Stimulated activated effector memory CD8-positive, alpha-beta T cell treated with anti-CD3 and anti-CD28 coated beads, Interleukin-12 subunit alpha, Interleukin-12 subunit beta, amount 100 ng/mL, for 72 hours (primary cell): ENCODE results near the gene CDY2B.
"Not testable (repeated sequence)": the region's sequence is repeated elsewhere in the genome, so short reads cannot be mapped to it uniquely, and the experiment has no call there.

Source experiments
- ATAC-seq: fragments of 150-1000 bp; cut with Tn5 transposase; 2 replicates; pipeline ENCODE4 v1.10.0; 2021
- DNase-seq, 2 donors: peaks; one replicate each; pipeline ENCODE4 v3.0.0; 2021 to 2022; ENCODE audit warnings: low spot score in 2 of 2
- H3K27ac Mint-ChIP-seq: one replicate; pipeline ENCODE4 v1.8.0; 2022; ENCODE audit warnings: mild to moderate bottlenecking, mixed read lengths
- H3K36me3 Mint-ChIP-seq: one replicate; pipeline ENCODE4 v1.8.0; 2022; ENCODE audit warnings: mild to moderate bottlenecking, mixed read lengths
- H3K4me1 Mint-ChIP-seq: one replicate; pipeline ENCODE4 v1.8.0; 2022; ENCODE audit warnings: mixed read lengths
- H3K4me3 Mint-ChIP-seq: one replicate; pipeline ENCODE4 v1.8.0; 2022; ENCODE audit warnings: mild to moderate bottlenecking, mixed read lengths
- H3K9me3 Mint-ChIP-seq: one replicate; pipeline ENCODE4 v1.8.0; 2022; ENCODE audit warnings: mixed read lengths

CDY2B gene

GRCh38 chrY:17880120-17880519 is at the start of gene CDY2B:
TSS of gene CDY2B (minus strand) at chrY:17880220. CDS start at chrY:17879892, 328 bp downstream.
- ATAC-seq, H3K27ac Mint-ChIP-seq, H3K36me3 Mint-ChIP-seq, DNase-seq, H3K4me1 Mint-ChIP-seq, H3K4me3 Mint-ChIP-seq, H3K9me3 Mint-ChIP-seq: not testable (repeated sequence)

- not testable (repeated sequence) for H3K4me1 Mint-ChIP-seq, DNase-seq, H3K36me3 Mint-ChIP-seq, H3K4me3 Mint-ChIP-seq, H3K27ac Mint-ChIP-seq, H3K9me3 Mint-ChIP-seq, ATAC-seq
Observed at GRCh38 chrY:17908009-17908408, 28.0 kb upstream of the CDY2B start.

GRCh38 chrY:17907351-17907750 is 27.3 kb upstream of the CDY2B start:
- H3K4me1 Mint-ChIP-seq, H3K27ac Mint-ChIP-seq, ATAC-seq, DNase-seq, H3K4me3 Mint-ChIP-seq, H3K36me3 Mint-ChIP-seq, H3K9me3 Mint-ChIP-seq: not testable (repeated sequence)

GRCh38 chrY:17881697-17882096 is 1.7 kb upstream of the CDY2B start:
- not testable (repeated sequence) for H3K36me3 Mint-ChIP-seq, DNase-seq, ATAC-seq, H3K9me3 Mint-ChIP-seq, H3K4me3 Mint-ChIP-seq, H3K27ac Mint-ChIP-seq, H3K4me1 Mint-ChIP-seq

GRCh38 chrY:17876767-17877166 is 3.3 kb downstream of the CDY2B start:
- H3K4me3 Mint-ChIP-seq, H3K36me3 Mint-ChIP-seq, H3K27ac Mint-ChIP-seq, DNase-seq, H3K9me3 Mint-ChIP-seq, ATAC-seq, H3K4me1 Mint-ChIP-seq: not testable (repeated sequence)

- not testable (repeated sequence) for H3K9me3 Mint-ChIP-seq, ATAC-seq, H3K4me3 Mint-ChIP-seq, H3K36me3 Mint-ChIP-seq, H3K4me1 Mint-ChIP-seq, H3K27ac Mint-ChIP-seq, DNase-seq
Observed at GRCh38 chrY:17875401-17875800, 4.6 kb downstream of the CDY2B start.

- not testable (repeated sequence) for H3K4me3 Mint-ChIP-seq, H3K9me3 Mint-ChIP-seq, ATAC-seq, H3K27ac Mint-ChIP-seq, H3K4me1 Mint-ChIP-seq, DNase-seq, H3K36me3 Mint-ChIP-seq
Observed at GRCh38 chrY:17871194-17871903, 8.7 kb downstream of the CDY2B start.

- ATAC-seq, result not testable (repeated sequence)
Observed at GRCh38 chrY:17870737-17871136, 9.3 kb downstream of the CDY2B start.

GRCh38 chrY:17867850-17868249 is 12.2 kb downstream of the CDY2B start:
- not testable (repeated sequence) for H3K9me3 Mint-ChIP-seq, H3K4me1 Mint-ChIP-seq, H3K4me3 Mint-ChIP-seq, H3K36me3 Mint-ChIP-seq, ATAC-seq, H3K27ac Mint-ChIP-seq, DNase-seq

More at GRCh38 chrY:17870737-17871136, 9.3 kb downstream of the CDY2B start:
- not testable (repeated sequence) for H3K4me3 Mint-ChIP-seq, H3K9me3 Mint-ChIP-seq, H3K4me1 Mint-ChIP-seq, H3K27ac Mint-ChIP-seq, DNase-seq, H3K36me3 Mint-ChIP-seq

GRCh38 chrY:17860634-17861033 is 19.4 kb downstream of the CDY2B start:
- not testable (repeated sequence) for H3K4me3 Mint-ChIP-seq, H3K36me3 Mint-ChIP-seq, H3K9me3 Mint-ChIP-seq, ATAC-seq, H3K4me1 Mint-ChIP-seq, H3K27ac Mint-ChIP-seq, DNase-seq

- not testable (repeated sequence) for H3K27ac Mint-ChIP-seq, H3K4me3 Mint-ChIP-seq, H3K9me3 Mint-ChIP-seq, ATAC-seq, DNase-seq, H3K36me3 Mint-ChIP-seq, H3K4me1 Mint-ChIP-seq
Observed at GRCh38 chrY:17856963-17857848, 22.8 kb downstream of the CDY2B start.

- not testable (repeated sequence) for H3K4me3 Mint-ChIP-seq, H3K27ac Mint-ChIP-seq, H3K36me3 Mint-ChIP-seq, H3K4me1 Mint-ChIP-seq, H3K9me3 Mint-ChIP-seq, DNase-seq, ATAC-seq
Observed at GRCh38 chrY:17856508-17856907, 23.5 kb downstream of the CDY2B start.

- not testable (repeated sequence) for H3K4me1 Mint-ChIP-seq, H3K27ac Mint-ChIP-seq, H3K9me3 Mint-ChIP-seq, H3K4me3 Mint-ChIP-seq, DNase-seq, ATAC-seq, H3K36me3 Mint-ChIP-seq
Observed at GRCh38 chrY:17849131-17849530, 30.9 kb downstream of the CDY2B start.

GRCh38 chrY:17832149-17832548 is 47.9 kb downstream of the CDY2B start:
- H3K4me1 Mint-ChIP-seq, H3K36me3 Mint-ChIP-seq, H3K4me3 Mint-ChIP-seq, ATAC-seq, DNase-seq, H3K27ac Mint-ChIP-seq, H3K9me3 Mint-ChIP-seq: not testable (repeated sequence)
